HG03457 (cell line): ENCODE data around the gene HIVEP2.
"Not testable (repeated sequence)": the region's sequence is repeated elsewhere in the genome, so short reads cannot be mapped to it uniquely, and the experiment has no call there.

Experiments used
- ATAC-seq: cut with Tn5 transposase; IDR thresholded peaks from one replicate; pipeline ENCODE4 v1.9.1; 2021; ENCODE audit warnings: moderate number of reproducible peaks; ENCODE audit not compliant: unreplicated experiment

The HIVEP2 gene

GRCh38 chr6:142945049-142945445 lies at the start of gene HIVEP2:
Gene HIVEP2 (minus strand): TSS chr6:142945176. CDS start chr6:142774738, 170,438 bp downstream.
- ATAC-seq = no peak

DNA sequence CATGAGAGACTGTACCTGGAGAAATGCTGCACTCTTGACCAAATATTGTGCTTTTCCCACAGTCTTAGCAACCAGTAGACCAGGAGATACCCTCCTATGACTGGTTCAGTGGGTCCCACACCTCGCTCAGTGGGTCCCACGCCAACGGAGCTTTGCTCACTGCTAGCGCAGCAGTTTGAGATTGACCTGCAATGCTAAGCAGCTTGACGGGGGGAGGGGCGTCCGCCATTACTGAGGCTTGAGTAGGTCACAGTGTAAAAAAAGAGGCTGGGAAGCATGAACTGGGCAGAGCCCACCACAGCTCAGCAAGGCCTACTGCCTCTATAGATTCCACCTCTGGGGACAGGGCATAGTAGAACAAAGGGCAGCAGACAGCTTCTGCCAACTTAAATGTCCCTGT lies 49.0 kb upstream of the HIVEP2 start:
- ATAC-seq = no peak

- ATAC-seq = no peak
Measured at GRCh38 chr6:142987490-142987889, 42.5 kb upstream of the HIVEP2 start.

DNA sequence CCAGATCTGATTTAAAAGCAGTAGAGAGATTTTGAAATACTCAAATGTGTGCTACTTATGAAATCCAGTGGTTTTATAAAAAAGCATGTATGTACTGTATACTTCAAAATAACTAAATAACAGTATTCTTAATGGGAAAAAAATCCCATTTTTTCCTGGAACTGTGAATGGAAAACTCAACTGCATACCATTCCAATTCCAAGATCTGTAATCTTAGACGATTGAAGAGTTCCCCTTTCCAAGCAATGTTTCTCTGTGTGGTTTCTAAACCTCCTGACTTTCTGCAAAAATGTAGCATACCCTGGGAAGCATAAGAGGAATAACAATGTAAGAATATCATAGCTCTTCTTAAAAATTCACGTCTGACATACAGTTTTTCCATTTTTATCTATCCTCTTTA lies 40.3 kb upstream of the HIVEP2 start:
- ATAC-seq = no peak

DNA sequence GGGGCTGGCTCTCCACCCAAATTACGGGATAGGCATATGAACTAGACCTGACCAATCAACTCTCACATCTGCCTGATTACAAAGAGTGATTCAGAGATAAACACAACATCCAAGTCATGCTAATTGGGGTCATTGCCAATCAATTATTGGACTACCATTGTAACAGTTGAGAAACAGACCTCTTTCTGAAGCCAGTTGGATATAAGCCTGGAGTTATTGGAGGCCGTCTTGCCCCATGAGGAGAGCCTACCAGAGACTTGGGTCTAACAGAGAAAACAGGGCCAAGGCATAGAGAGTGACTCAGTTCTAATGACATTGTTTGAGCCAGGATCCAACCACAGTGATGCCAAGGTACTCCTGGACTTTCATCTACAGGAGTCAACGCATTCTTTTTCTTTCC lies 39.4 kb upstream of the HIVEP2 start:
- ATAC-seq = no peak

GRCh38 chr6:142975365-142975764 lies 30.4 kb upstream of the HIVEP2 start:
- no peak for ATAC-seq

GRCh38 chr6:142970941-142971340 lies 26.0 kb upstream of the HIVEP2 start:
- not testable (repeated sequence) for ATAC-seq

DNA sequence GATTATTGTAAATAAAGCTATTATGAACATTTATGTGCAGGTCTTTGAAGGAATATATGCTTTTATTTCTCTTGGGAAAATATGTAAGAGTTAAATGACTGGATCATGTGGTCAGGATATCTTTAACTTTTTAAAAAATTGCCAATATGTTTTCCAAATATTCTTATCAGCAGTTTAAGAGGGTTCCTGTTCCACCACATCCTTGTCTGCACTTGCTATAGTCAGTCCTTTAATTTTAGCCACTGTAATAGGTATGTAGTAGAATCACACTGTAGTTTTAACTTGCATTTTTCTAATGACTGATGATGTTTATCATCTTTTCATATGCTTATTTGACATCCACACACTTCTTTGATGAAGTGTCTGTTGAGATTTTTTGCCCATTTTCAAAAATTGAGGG lies 23.6 kb upstream of the HIVEP2 start:
- no peak for ATAC-seq

DNA sequence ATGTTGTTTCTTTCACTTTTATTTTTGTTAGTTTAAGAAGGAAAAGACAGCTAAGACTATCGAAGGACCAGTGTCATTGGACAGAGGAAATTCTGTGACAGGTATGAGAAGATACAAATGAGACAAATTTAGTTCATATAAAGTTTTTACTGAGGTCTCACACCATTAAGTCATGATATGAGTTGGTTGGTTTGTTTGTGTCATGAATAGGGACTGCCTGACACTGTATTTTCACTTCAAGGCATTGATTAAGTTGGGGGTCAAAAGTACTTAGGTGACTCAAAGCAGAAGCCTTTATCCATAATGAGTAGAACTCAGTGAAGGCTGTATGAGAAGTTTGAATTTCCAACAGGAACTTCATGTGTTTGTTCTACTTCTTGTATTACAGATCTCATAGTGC lies 21.3 kb upstream of the HIVEP2 start:
- no peak for ATAC-seq

DNA sequence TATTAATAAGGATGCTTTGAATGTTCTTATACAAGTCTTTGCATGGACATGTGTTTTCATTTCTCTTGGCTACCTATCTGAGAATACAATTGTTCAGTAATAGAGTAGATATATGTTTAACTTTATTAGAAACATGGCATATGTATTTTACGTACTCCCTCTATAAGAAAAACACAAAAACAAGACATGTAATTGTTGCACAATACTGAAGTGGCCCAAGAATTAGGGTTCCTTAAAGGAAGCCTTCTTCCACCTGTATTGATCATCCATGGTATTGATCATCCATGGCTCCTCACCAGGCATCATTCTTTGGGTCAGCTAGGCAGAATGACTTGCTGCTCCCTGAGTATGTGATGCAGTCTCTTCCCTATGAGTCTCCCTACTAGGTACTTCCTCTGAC lies 20.2 kb upstream of the HIVEP2 start:
- no peak for ATAC-seq

DNA sequence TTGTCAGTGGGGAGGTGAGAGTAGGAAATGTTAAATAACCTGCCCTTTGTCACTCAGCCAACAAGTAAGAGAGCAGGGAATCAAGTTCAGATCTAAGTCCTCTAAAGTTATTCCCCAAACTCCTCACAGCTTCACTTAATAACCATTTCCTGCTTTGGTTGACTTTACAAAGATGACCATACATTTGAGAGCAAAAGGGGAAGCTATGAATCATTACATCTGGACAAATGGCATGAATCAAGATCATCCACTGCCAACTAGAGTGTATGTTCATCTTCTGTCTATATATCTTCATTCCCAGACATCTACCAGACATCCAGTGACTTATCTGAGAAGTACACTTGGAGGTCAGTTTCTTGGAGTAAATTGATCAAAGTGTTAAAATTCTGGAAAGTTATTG lies 15.1 kb upstream of the HIVEP2 start:
- ATAC-seq = no peak

- no peak for ATAC-seq
Measured at GRCh38 chr6:142958343-142958742, 13.4 kb upstream of the HIVEP2 start.

- ATAC-seq = no peak
Measured at GRCh38 chr6:142956726-142957125, 11.8 kb upstream of the HIVEP2 start.

- ATAC-seq = no peak
Measured at GRCh38 chr6:142954844-142955243, 9.9 kb upstream of the HIVEP2 start.

DNA sequence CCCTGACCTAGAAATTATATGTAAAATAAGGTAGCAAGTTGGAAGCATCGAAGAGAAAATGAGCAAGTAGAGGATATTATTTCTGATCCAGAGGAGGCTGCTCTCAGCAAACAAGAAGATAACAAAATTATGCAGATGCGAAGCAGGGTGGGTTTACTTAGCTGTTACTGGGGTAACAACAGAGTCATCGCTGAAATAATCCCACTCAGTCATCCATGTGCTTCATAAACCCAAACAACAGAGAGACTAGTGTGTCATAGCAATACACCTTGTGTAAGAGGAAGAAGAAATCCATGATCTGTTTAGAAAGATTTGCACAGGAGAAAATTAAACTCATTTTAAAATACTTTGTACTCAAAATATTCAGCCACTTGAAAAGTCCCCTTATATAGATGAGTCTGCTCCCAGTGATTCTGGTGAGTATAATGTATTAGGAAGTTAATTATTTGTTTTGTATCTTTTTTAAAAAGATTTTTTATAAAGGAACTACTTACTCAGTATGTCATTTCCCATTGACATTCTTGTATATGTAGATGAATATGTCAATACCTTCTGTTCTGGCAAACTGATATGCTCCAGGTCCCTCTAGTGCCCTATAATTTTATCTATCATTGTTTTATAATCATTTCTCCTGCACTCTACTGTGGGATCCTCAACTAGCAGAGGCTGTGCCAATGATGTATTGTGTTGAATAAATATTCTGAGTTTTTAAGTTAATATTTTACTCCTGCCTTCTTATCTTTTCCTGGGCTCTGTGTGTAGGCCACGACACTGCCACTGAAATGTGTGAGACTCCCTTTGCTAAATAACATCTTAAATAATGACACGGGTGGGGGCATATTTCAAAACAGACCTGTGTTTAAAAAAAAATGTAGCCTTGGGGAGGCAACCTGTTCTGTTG lies 8.6 kb upstream of the HIVEP2 start:
- ATAC-seq = no peak

- ATAC-seq = peak; percentile 54
Measured at GRCh38 chr6:142952614-142953013, 7.6 kb upstream of the HIVEP2 start.

GRCh38 chr6:142950291-142950690 lies 5.3 kb upstream of the HIVEP2 start:
- no peak for ATAC-seq

DNA sequence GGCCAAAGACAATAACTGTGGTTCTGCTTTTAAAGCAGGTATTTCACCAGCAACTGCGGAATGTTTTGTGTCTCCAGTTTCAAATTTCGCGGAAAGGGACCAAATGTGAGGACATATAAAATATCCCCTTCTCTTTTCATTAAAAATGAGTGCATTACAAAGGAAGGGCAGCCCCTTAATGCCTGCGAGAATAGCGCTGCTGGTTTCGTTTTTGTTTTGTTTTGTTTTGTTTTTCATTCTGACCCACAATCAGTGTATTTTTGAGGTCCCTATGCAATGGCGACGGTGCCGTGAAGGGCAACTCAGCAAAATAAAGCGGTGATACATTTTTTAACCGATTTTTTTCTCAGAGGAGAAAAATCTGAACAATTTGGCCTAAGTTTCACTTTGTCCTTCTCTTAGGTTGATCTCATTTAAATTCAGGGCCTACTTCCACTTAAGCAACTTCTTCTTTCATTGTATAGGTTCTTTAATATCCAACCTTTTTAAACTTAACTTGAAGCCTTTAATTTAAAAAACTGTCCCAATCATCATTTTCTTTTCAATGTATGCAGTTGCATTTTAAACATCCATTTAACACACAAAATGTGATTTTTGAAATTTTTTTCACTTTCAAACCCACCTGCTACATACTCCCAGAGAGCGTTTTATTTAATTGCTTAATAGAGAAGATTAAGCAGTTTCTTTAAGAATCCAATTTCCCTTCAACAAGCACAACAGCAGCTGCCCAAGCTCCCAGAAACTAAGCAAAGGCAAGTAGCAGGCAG lies 2.9 kb upstream of the HIVEP2 start:
- peak; percentile 23 for ATAC-seq

DNA sequence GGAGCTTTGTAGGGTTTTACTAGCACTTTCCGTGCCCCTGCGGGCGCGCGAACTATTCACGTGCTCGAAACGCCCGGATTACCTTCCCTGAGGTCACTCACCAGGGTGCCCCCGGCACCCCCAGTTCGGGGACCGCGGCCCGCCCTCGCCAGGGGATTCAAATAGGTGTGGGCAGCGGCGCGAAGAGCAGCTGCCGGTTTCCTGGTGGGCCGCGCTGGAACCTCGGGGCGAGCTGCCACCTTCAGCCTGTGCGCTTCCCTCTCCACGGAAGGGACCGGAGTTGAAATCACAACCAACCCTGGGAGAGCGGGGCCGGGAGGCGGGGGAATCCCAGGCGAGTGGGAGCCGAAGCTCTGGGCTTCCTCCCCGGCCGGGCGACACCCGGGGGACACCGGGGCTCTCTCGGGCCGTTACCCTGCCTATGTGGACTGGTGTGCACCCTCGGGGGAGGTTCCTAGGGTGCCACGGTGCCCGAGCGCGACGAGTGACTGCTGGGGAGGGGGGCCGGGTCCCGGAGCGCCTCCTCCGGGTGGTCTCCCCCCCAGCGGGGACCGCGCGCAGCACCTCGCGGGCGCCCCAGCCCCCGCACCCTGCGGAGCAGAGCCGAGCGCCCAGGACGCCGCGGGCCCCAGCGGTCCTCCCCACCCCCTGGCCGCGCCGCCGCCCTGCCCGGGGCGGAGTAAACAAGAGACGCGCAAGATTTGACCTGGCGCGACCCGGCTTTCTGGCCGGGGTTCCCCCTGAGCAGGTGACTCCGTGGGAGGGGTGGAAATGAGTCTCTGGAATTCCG lies 2.1 kb upstream of the HIVEP2 start:
- peak; percentile 46 for ATAC-seq

GRCh38 chr6:142946181-142946923 lies 1.4 kb upstream of the HIVEP2 start:
- ATAC-seq = no peak
